Nephron progenitor cell (in vitro differentiated cells): Measurements from ENCODE around the gene ITSN1.
A peak's percentile ranks its signal among the peaks of the same experiment; 100 is the strongest.

ENCODE experiments used
- DNase-seq: peaks from one replicate; pipeline ENCODE4 v3.0.0; 2021
- H3K27ac Mint-ChIP-seq: 2 replicates; pipeline ENCODE4 v1.8.0; 2021; ENCODE audit warnings: mild to moderate bottlenecking, moderate library complexity, mixed read lengths
- H3K27me3 Mint-ChIP-seq: 2 replicates; pipeline ENCODE4 v1.8.0; 2021; ENCODE audit warnings: mild to moderate bottlenecking, low read depth, mixed read lengths; ENCODE audit not compliant: poor library complexity
- H3K36me3 Mint-ChIP-seq: 2 replicates; pipeline ENCODE4 v1.8.0; 2021; ENCODE audit warnings: low read depth, mixed read lengths
- H3K4me1 Mint-ChIP-seq: 2 replicates; pipeline ENCODE4 v1.8.0; 2021; ENCODE audit warnings: mixed read lengths
- H3K4me3 Mint-ChIP-seq: 2 replicates; pipeline ENCODE4 v1.8.0; 2021; ENCODE audit warnings: mild to moderate bottlenecking, moderate library complexity, mixed read lengths
- H3K9me3 Mint-ChIP-seq: 2 replicates; pipeline ENCODE4 v1.8.0; 2021; ENCODE audit warnings: mild to moderate bottlenecking, moderate library complexity, mixed read lengths
- CTCF ChIP-seq: fragments of 200-600 bp; sonication (generic); IDR thresholded peaks from 2 replicates; pipeline ENCODE4 v1.5.0; 2021; ENCODE audit warnings: antibody characterized with exemption

The ITSN1 gene

GRCh38 chr21:33661146-33661545 is 18.8 kb downstream of the ITSN1 start:
- H3K4me1 Mint-ChIP-seq, result peaks cover 7% of the 10 kb centered on the region
- no peak for DNase-seq
- H3K9me3 Mint-ChIP-seq, result peaks cover 28% of the 10 kb centered on the region
- no peak for TF ChIP-seq CTCF
- peaks cover 60% of the 10 kb centered on the region for H3K36me3 Mint-ChIP-seq
- H3K27me3 Mint-ChIP-seq, result peaks cover 3% of the 10 kb centered on the region
- H3K27ac Mint-ChIP-seq, result no peak overlapping the region
- H3K4me3 Mint-ChIP-seq, result no peak overlapping the region

- Mint-ChIP-seq H3K36me3 (peaks cover 55% of the 10 kb centered on the region), H3K27ac (peak overlapping the region; percentile 1), H3K4me1 (peaks cover 5% of the 10 kb centered on the region), H3K9me3 (peaks cover 28% of the 10 kb centered on the region), H3K27me3 (peaks cover 3% of the 10 kb centered on the region), H3K4me3 (no peak overlapping the region)
- DNase-seq, result no peak
- no peak for TF ChIP-seq CTCF
Measured at GRCh38 chr21:33662046-33662445, 19.7 kb downstream of the ITSN1 start.

GRCh38 chr21:33663241-33663640 is 20.9 kb downstream of the ITSN1 start:
- Mint-ChIP-seq H3K27me3 (peaks cover 3% of the 10 kb centered on the region), H3K36me3 (peaks cover 43% of the 10 kb centered on the region), H3K4me3 (no peak overlapping the region), H3K4me1 (peaks cover 8% of the 10 kb centered on the region), H3K27ac (no peak overlapping the region), H3K9me3 (peaks cover 25% of the 10 kb centered on the region)
- TF ChIP-seq CTCF, result no peak
- DNase-seq, result no peak

- H3K27me3 Mint-ChIP-seq, result peaks cover 3% of the 10 kb centered on the region
- H3K4me3 Mint-ChIP-seq, result no peak overlapping the region
Measured at GRCh38 chr21:33664135-33664534, 21.8 kb downstream of the ITSN1 start.

GRCh38 chr21:33666153-33666552 is 23.9 kb downstream of the ITSN1 start:
- Mint-ChIP-seq H3K27me3 (peaks cover 3% of the 10 kb centered on the region), H3K4me1 (peaks cover 14% of the 10 kb centered on the region), H3K36me3 (peaks cover 34% of the 10 kb centered on the region), H3K27ac (no peak overlapping the region), H3K4me3 (no peak overlapping the region), H3K9me3 (peaks cover 15% of the 10 kb centered on the region)
- TF ChIP-seq CTCF, result no peak
- DNase-seq, result no peak

More at GRCh38 chr21:33664135-33664534, 21.8 kb downstream of the ITSN1 start:
- Mint-ChIP-seq H3K36me3 (peaks cover 34% of the 10 kb centered on the region), H3K27ac (no peak overlapping the region), H3K4me1 (peaks cover 14% of the 10 kb centered on the region), H3K9me3 (peaks cover 25% of the 10 kb centered on the region)
- no peak for TF ChIP-seq CTCF
- no peak for DNase-seq

GRCh38 chr21:33667636-33668035 is 25.3 kb downstream of the ITSN1 start:
- H3K9me3 Mint-ChIP-seq, result peaks cover 4% of the 10 kb centered on the region
- H3K36me3 Mint-ChIP-seq, result peaks cover 33% of the 10 kb centered on the region
- DNase-seq, result no peak
- H3K4me1 Mint-ChIP-seq, result peaks cover 14% of the 10 kb centered on the region
- H3K27me3 Mint-ChIP-seq, result peaks cover 3% of the 10 kb centered on the region
- H3K27ac Mint-ChIP-seq, result peak overlapping the region; percentile 2
- TF ChIP-seq CTCF, result no peak
- no peak overlapping the region for H3K4me3 Mint-ChIP-seq
